ENCODE measurements around the gene BCL11B. TPM values are rescaled to one million over a fixed set of nuclear protein-coding genes. Genes with fewer than 3 reads are reported as not detected.

Gene BCL11B
- polyA plus RNA-seq (2012; ENCODE audit: insufficient read depth, insufficient read length, low read depth) = not detected

GRCh38 chr14:99271951-99272631 lies at the start of gene BCL11B:
TSS of gene BCL11B (minus strand) at chr14:99272197. CDS start at chr14:99271218, 979 bp downstream.
- Histone ChIP-seq H3K9me3 (no peaks in the 10 kb centered on the region), H3K27me3 (peaks cover 94% of the 10 kb centered on the region), H3K36me3 (no peaks in the 10 kb centered on the region), H3K4me1 (no peaks in the 10 kb centered on the region), H3K4me3 (ENCODE audit: low read depth, low read length) (peak within 1 kb of the TSS; percentile 65)
- TF ChIP-seq, protein P1, sequence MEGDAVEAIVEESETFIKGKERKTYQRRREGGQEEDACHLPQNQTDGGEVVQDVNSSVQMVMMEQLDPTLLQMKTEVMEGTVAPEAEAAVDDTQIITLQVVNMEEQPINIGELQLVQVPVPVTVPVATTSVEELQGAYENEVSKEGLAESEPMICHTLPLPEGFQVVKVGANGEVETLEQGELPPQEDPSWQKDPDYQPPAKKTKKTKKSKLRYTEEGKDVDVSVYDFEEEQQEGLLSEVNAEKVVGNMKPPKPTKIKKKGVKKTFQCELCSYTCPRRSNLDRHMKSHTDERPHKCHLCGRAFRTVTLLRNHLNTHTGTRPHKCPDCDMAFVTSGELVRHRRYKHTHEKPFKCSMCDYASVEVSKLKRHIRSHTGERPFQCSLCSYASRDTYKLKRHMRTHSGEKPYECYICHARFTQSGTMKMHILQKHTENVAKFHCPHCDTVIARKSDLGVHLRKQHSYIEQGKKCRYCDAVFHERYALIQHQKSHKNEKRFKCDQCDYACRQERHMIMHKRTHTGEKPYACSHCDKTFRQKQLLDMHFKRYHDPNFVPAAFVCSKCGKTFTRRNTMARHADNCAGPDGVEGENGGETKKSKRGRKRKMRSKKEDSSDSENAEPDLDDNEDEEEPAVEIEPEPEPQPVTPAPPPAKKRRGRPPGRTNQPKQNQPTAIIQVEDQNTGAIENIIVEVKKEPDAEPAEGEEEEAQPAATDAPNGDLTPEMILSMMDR (IDR thresholded peaks at IDR 0.05; ENCODE audit: low read depth, low read length) = peak; percentile 63
- peak; percentile 83 for DNase-seq

- H3K4me1 ChIP-seq = no peaks in the 10 kb centered on the region
- no peaks in the 10 kb centered on the region for H3K9me3 ChIP-seq
- H3K4me3 ChIP-seq (ENCODE audit: low read depth, low read length) = no peak overlapping the region
- TF ChIP-seq, protein P1 (IDR thresholded peaks at IDR 0.05; ENCODE audit: low read depth, low read length) = no peak
- no peak for DNase-seq
- no peaks in the 10 kb centered on the region for H3K36me3 ChIP-seq
- no peaks in the 10 kb centered on the region for H3K27me3 ChIP-seq
Measured at GRCh38 chr14:99321236-99321925, 49.4 kb upstream of the BCL11B start.

- no peak for DNase-seq
- TF ChIP-seq, protein P1 (IDR thresholded peaks at IDR 0.05; ENCODE audit: low read depth, low read length) = no peak
- no peaks in the 10 kb centered on the region for H3K9me3 ChIP-seq
- no peaks in the 10 kb centered on the region for H3K4me1 ChIP-seq
- no peaks in the 10 kb centered on the region for H3K27me3 ChIP-seq
- no peak overlapping the region for H3K4me3 ChIP-seq (ENCODE audit: low read depth, low read length)
- H3K36me3 ChIP-seq = no peaks in the 10 kb centered on the region
Measured at GRCh38 chr14:99320621-99321235, 48.7 kb upstream of the BCL11B start.

DNA sequence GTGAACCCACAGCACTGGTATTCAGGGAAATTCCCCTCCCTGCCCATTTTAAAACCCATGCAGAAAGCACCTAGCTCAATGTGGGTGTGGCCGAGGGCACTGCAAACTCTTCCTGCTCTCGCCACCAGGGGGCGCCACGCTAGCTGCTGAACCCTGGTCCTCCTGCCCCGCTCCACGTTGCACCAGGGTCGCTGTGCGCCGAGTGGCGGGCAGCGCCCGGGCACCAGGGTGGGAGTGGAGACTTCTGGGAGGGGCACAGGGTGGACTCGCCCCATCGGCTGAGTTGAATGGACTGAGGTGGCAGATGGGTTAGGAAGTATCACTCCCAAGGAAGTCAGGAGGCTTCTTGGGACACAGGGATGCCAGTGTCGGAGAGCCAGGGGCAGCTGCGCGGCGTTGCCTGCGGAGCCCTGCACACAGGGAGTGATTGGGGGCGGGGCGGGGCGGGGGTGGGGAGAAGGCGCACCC lies 48.1 kb upstream of the BCL11B start:
- TF ChIP-seq, protein P1 (IDR thresholded peaks at IDR 0.05; ENCODE audit: low read depth, low read length) = peak; percentile 89

DNA sequence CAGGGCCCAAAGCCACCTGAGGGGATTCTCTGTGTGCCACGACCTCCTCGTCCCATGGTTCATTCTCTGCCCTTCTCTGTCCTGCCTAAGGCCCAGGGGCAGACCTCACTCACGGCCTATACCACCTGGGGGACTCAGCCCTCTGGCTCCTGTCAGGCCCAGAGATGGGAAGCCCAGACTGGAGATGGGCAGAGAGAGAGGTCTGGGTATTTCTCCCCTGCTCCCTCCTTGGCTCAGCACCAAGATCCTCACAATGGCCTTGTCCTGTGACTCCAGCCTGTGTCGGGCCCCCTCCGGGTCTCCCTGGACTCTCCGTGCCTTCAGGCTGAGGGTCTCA lies 46.9 kb upstream of the BCL11B start:
- no peaks in the 10 kb centered on the region; the same call in 1 of the 2 replicates for H3K4me1 ChIP-seq
- no peak overlapping the region for H3K4me3 ChIP-seq (ENCODE audit: low read depth, low read length)
- no peaks in the 10 kb centered on the region for H3K36me3 ChIP-seq
- no peak for DNase-seq
- no peaks in the 10 kb centered on the region for H3K9me3 ChIP-seq
- H3K27me3 ChIP-seq = no peaks in the 10 kb centered on the region
- TF ChIP-seq, protein P1 (IDR thresholded peaks at IDR 0.05; ENCODE audit: low read depth, low read length) = no peak

More for the DNA sequence above, 48.1 kb upstream of the BCL11B start:
- Histone ChIP-seq H3K36me3 (no peaks in the 10 kb centered on the region), H3K27me3 (no peaks in the 10 kb centered on the region), H3K4me3 (ENCODE audit: low read depth, low read length) (no peak overlapping the region; the same call in 1 of the 2 replicates), H3K9me3 (no peaks in the 10 kb centered on the region), H3K4me1 (no peaks in the 10 kb centered on the region)
- DNase-seq = peak; percentile 74
